HCT116 (cell line): Measurements from ENCODE around the gene ASS1. TPM values are rescaled to one million over a fixed set of nuclear protein-coding genes. Genes with fewer than 3 reads are reported as not detected.

ENCODE experiments used
- ATAC-seq: fragments of 200-7000 bp; cut with Tn5 transposase; 2 replicates; pipeline ENCODE4 v1.9.1; 2020; ENCODE audit warnings: mild to moderate bottlenecking, moderate library complexity
- BruUV-seq: library from RNA; stranded (reverse); fragments of 400-500 nt; replicated peaks from 2 replicates; lab custom pipeline; 2021; lab: Mats Ljungman, UMichigan
- CTCF ChIA-PET: fragments of 300-600 bp; sonication (Branson Sonifier 250); formaldehyde crosslinking; loops from one replicate; lab custom pipeline; 2021; ENCODE audit warnings: antibody characterized with exemption; lab: Charles Lee
- POLR2A ChIA-PET: fragments of 300-600, 350-600 bp; sonication (Branson Sonifier 250); formaldehyde crosslinking; loops from one replicate; lab custom pipeline; 2021; ENCODE audit warnings: antibody characterized with exemption; lab: Charles Lee
- RAD21 ChIA-PET, 2 experiments: fragments of 300-600 bp; sonication (Branson Sonifier 250); formaldehyde crosslinking; loops; one replicate each; lab custom pipeline; 2023; ENCODE audit warnings: low total read pairs in 2 of 2; ENCODE audit not compliant: uncharacterized antibody in 2 of 2, unreplicated experiment in 2 of 2, low non-redundant PET in 1 of 2; lab: Charles Lee
- DNase-seq: peaks from one replicate; pipeline ENCODE4 v3.0.0-alpha.2; 2010; ENCODE audit warnings: low read depth, low spot score
- H2AFZ ChIP-seq: fragments of 200-600 bp; shearing (Covaris generic), sonication (generic); 2 replicates; pipeline ENCODE4 v1.6.1; 2017; ENCODE audit warnings: low read depth, mixed run types, mixed read lengths, antibody characterized with exemption, low read length; ENCODE audit not compliant: poor library complexity, severe bottlenecking
- H3K27ac ChIP-seq: 2 replicates; pipeline ENCODE4 v1.5.1; 2012; ENCODE audit warnings: low read depth, low read length
- H3K27me3 ChIP-seq: fragments of 200-600 bp; sonication (generic); 2 replicates; pipeline ENCODE4 v1.6.1; 2016; ENCODE audit warnings: mixed run types, low read length, mixed read lengths; ENCODE audit not compliant: insufficient read depth
- H3K36me3 ChIP-seq, 2 experiments: fragments of 200-500 bp in 1 of 2; fragments of 200-600 bp in 1 of 2; sonication (Bioruptor generic) in 1 of 2; sonication (generic) in 1 of 2; 2 replicates each; pipeline versions ENCODE4 v1.5.1 to v1.6.1; 2014 to 2016; ENCODE audit warnings: low read length in 2 of 2, inconsistent platforms in 1 of 2, mixed read lengths in 1 of 2, mixed run types in 1 of 2; ENCODE audit not compliant: insufficient read depth in 2 of 2, control insufficient read depth in 1 of 2
- H3K4me1 ChIP-seq, 2 experiments: fragments of 200-600 bp in 1 of 2; sonication (generic) in 1 of 2; 2 replicates each; pipeline versions ENCODE4 v1.5.1 to v1.6.1; 2012 to 2017; ENCODE audit warnings: low read length in 2 of 2, inconsistent platforms in 1 of 2, mild to moderate bottlenecking in 1 of 2, mixed read lengths in 1 of 2, mixed run types in 1 of 2, moderate library complexity in 1 of 2; ENCODE audit not compliant: insufficient read depth in 2 of 2, control insufficient read depth in 1 of 2
- H3K4me2 ChIP-seq: fragments of 200-600 bp; sonication (generic); 2 replicates; pipeline ENCODE4 v1.6.1; 2017; ENCODE audit warnings: mixed run types, low read length, mixed read lengths
- H3K4me3 ChIP-seq, 2 experiments: fragments of 200-600 bp in 1 of 2; sonication (generic) in 1 of 2; replicated peaks in 1 of 2; 2 replicates each; pipeline ENCODE4 v1.5.1; 2011 to 2016; ENCODE audit warnings: low read length in 2 of 2, control low read depth in 1 of 2, low read depth in 1 of 2, mild to moderate bottlenecking in 1 of 2, mixed read lengths in 1 of 2, mixed run types in 1 of 2
- H3K79me2 ChIP-seq: fragments of 200-600 bp; sonication (generic); 2 replicates; pipeline ENCODE4 v1.6.1; 2017; ENCODE audit warnings: mild to moderate bottlenecking, mixed run types, low read length, moderate library complexity, mixed read lengths; ENCODE audit not compliant: insufficient read depth
- H3K9ac ChIP-seq: fragments of 200-600 bp; sonication (generic); 2 replicates; pipeline ENCODE4 v1.6.1; 2016; ENCODE audit warnings: low read length, mixed read lengths
- H3K9me2 ChIP-seq: fragments of 200-600 bp; sonication (generic), shearing (Covaris generic); 2 replicates; pipeline ENCODE4 v1.6.1; 2017; ENCODE audit warnings: mixed run types, mild to moderate bottlenecking, moderate library complexity; ENCODE audit not compliant: insufficient read depth
- H3K9me3 ChIP-seq, 2 experiments: fragments of 200-500 bp in 1 of 2; fragments of 200-600 bp in 1 of 2; sonication (Bioruptor generic) in 1 of 2; sonication (generic) in 1 of 2; 2 replicates each; pipeline ENCODE4 v1.6.1; 2014 to 2017; ENCODE audit warnings: low read length in 2 of 2, mixed read lengths in 2 of 2, inconsistent platforms in 1 of 2, low read depth in 1 of 2, mild to moderate bottlenecking in 1 of 2, mixed run types in 1 of 2, moderate library complexity in 1 of 2; ENCODE audit not compliant: control insufficient read depth in 1 of 2, insufficient read depth in 1 of 2
- H4K20me1 ChIP-seq: fragments of 200-600 bp; sonication (generic), shearing (Covaris generic); 2 replicates; pipeline ENCODE4 v1.6.1; 2017; ENCODE audit warnings: mixed run types, mild to moderate bottlenecking, moderate library complexity; ENCODE audit not compliant: insufficient read depth
- ATF3 ChIP-seq: IDR thresholded peaks from 2 replicates; pipeline ENCODE4 v1.6.1; 2012
- CBX3 ChIP-seq: IDR thresholded peaks from 2 replicates; pipeline ENCODE4 v1.6.1; 2012; ENCODE audit warnings: low read depth
- CTCF ChIP-seq, 3 experiments: fragments of 200-600 bp in 1 of 3; sonication (generic) in 1 of 3; IDR thresholded peaks in 2 of 3; conservative IDR thresholded peaks in 1 of 3; 2 replicates each; pipeline ENCODE4 v1.5.1; 2012 to 2017; ENCODE audit warnings: low read depth in 2 of 3, low read length in 2 of 3, antibody characterized with exemption in 1 of 3, borderline replicate concordance in 1 of 3, control low read depth in 1 of 3, mild to moderate bottlenecking in 1 of 3, mixed read lengths in 1 of 3, mixed run types in 1 of 3, moderate library complexity in 1 of 3; ENCODE audit not compliant: insufficient read depth in 1 of 3
- ELF1 ChIP-seq: IDR thresholded peaks from 2 replicates; pipeline ENCODE4 v1.6.1; 2012; ENCODE audit warnings: low read depth, borderline replicate concordance
- EZH2phosphoT487 ChIP-seq: fragments of 200-600 bp; IDR thresholded peaks from 2 replicates; pipeline ENCODE4 v1.6.1; 2018; ENCODE audit warnings: antibody characterized with exemption, borderline replicate concordance
- FOSL1 ChIP-seq: IDR thresholded peaks from 2 replicates; pipeline ENCODE4 v1.6.1; 2012; ENCODE audit warnings: low read depth
- JUND ChIP-seq: IDR thresholded peaks from 2 replicates; pipeline ENCODE4 v1.6.1; 2012
- POLR2AphosphoS5 ChIP-seq: IDR thresholded peaks from 2 replicates; pipeline ENCODE4 v1.6.1; 2011; ENCODE audit warnings: mild to moderate bottlenecking, low read depth, low read length, moderate library complexity
- RAD21 ChIP-seq: IDR thresholded peaks from 2 replicates; pipeline ENCODE4 v1.6.1; 2012; ENCODE audit warnings: low read depth, mild to moderate bottlenecking
- SIN3A ChIP-seq: IDR thresholded peaks from 2 replicates; pipeline ENCODE4 v1.6.1; 2012; ENCODE audit warnings: low read depth
- SP1 ChIP-seq: IDR thresholded peaks from 2 replicates; pipeline ENCODE4 v1.6.1; 2012; ENCODE audit warnings: low read depth
- TCF7L2 ChIP-seq: IDR thresholded peaks from 2 replicates; pipeline ENCODE4 v1.7.0; 2011; ENCODE audit warnings: borderline replicate concordance, inconsistent platforms; ENCODE audit not compliant: insufficient read depth, insufficient read length; ENCODE audit errors: extremely low read depth
- ZBTB33 ChIP-seq: IDR thresholded peaks from 2 replicates; pipeline ENCODE4 v1.6.1; 2011; ENCODE audit warnings: mild to moderate bottlenecking, low read length, moderate library complexity; ENCODE audit not compliant: insufficient replicate concordance; ENCODE audit errors: extremely low read depth
- ZNF274 ChIP-seq: fragments of 200-500 bp; sonication (Bioruptor generic); IDR thresholded peaks from 2 replicates; pipeline ENCODE4 v1.6.1; 2014; ENCODE audit warnings: mild to moderate bottlenecking, low read depth, low read length, inconsistent platforms
- intact Hi-C: fragments of 100-400 bp; cut with micrococcal nuclease; formaldehyde crosslinking; loops from 2 replicates; pipeline ENCODE4 v1.10.0; 2022
- total RNA-seq: library from RNA; stranded (reverse); gene quantifications from one replicate; pipeline ENCODE4 v1.2.1, GENCODE V29; 2021; ENCODE audit not compliant: unreplicated experiment

ASS1 gene
- total RNA-seq, 1 experiment from 2014 or later = 92.6 TPM

- no peak for TF ChIP-seq CTCF (IDR thresholded peaks at IDR 0.05 in 2 of 3, conservative IDR thresholded peaks at IDR 0.05 in 1 of 3; ENCODE audit: borderline replicate concordance in 1 of 3, insufficient read depth in 1 of 3, low read depth in 2 of 3, low read length in 2 of 3)
- no peak for TF ChIP-seq ATF3
- no peak for TF ChIP-seq SP1
- no peak for TF ChIP-seq ZNF274
- no peak for TF ChIP-seq ELF1
- TF ChIP-seq CBX3 = no peak
- no peak for TF ChIP-seq SIN3A
- TF ChIP-seq EZH2phosphoT487 = no peak
Observed at GRCh38 chr9:130396581-130396980, 48.2 kb upstream of the ASS1 start (continued).

GRCh38 chr9:130398487-130399240 lies 46.1 kb upstream of the ASS1 start:
- no peak overlapping the region for H3K4me2 ChIP-seq
- no peaks in the 10 kb centered on the region for H3K27me3 ChIP-seq
- BruUV-seq = no TSS peak
- no peak for DNase-seq
- no peak overlapping the region for H2AFZ ChIP-seq
- H3K36me3 ChIP-seq = no peaks in the 10 kb centered on the region
- H3K4me1 ChIP-seq = no peaks in the 10 kb centered on the region
- H4K20me1 ChIP-seq = no peaks in the 10 kb centered on the region
- TF ChIP-seq RAD21 (no peak), EZH2phosphoT487 (no peak), FOSL1 (no peak), POLR2AphosphoS5 (no peak), CBX3 (no peak), JUND (no peak), ZBTB33 (no peak), TCF7L2 (no peak), SIN3A (no peak)
- no peaks in the 10 kb centered on the region for H3K9me3 ChIP-seq
- intact Hi-C loops = no loop called here
- no peak overlapping the region for H3K9ac ChIP-seq
- ChIA-PET RAD21 (no interaction called here), CTCF (no interaction called here), POLR2A (no interaction called here)
- no peaks in the 10 kb centered on the region for H3K79me2 ChIP-seq
- H3K4me3 ChIP-seq = no peak overlapping the region
- H3K9me2 ChIP-seq = no peaks in the 10 kb centered on the region
- no peak for ATAC-seq
- H3K27ac ChIP-seq = no peak overlapping the region
